HL-60 (cell line): ENCODE measurements around the gene ANTXR1.
A peak's percentile ranks its signal among the peaks of the same experiment; 100 is the strongest.

Experiments
- DNase-seq, 2 experiments: peaks; one replicate each; pipeline ENCODE4 v3.0.0-alpha.2; 2010 to 2020; ENCODE audit warnings: low read depth in 1 of 2, low spot score in 1 of 2
- H3K27ac ChIP-seq: fragments of 250-450 bp; sonication (Bioruptor Pico); replicated peaks from 2 replicates; pipeline ENCODE4 v1.5.1; 2020; ENCODE audit warnings: mild to moderate bottlenecking, moderate library complexity
- H3K27me3 ChIP-seq: fragments of 250-450 bp; sonication (Bioruptor Pico); 2 replicates; pipeline ENCODE4 v1.5.1; 2021; ENCODE audit warnings: mild to moderate bottlenecking, moderate library complexity; ENCODE audit not compliant: insufficient read depth, poor library complexity, severe bottlenecking
- H3K4me3 ChIP-seq: replicated peaks from 2 replicates; pipeline ENCODE4 v1.5.1; 2011; ENCODE audit warnings: mild to moderate bottlenecking, control low read depth, low read length; ENCODE audit not compliant: insufficient read depth
- CTCF ChIP-seq: IDR thresholded peaks from one replicate; pipeline ENCODE4 v1.5.1; 2011; ENCODE audit warnings: low read length, control low read depth, inconsistent platforms; ENCODE audit not compliant: insufficient read depth
- GABPA ChIP-seq: IDR thresholded peaks from 2 replicates; pipeline ENCODE4 v1.6.1; 2012; ENCODE audit warnings: low read depth
- POLR2AphosphoS5 ChIP-seq: IDR thresholded peaks from 2 replicates; pipeline ENCODE4 v1.6.1; 2012; ENCODE audit warnings: low read depth
- REST ChIP-seq: IDR thresholded peaks from 2 replicates; pipeline ENCODE4 v1.6.1; 2012; ENCODE audit warnings: low read depth; ENCODE audit not compliant: insufficient replicate concordance
- SPI1 ChIP-seq: IDR thresholded peaks from 2 replicates; pipeline ENCODE4 v1.6.1; 2012; ENCODE audit warnings: low read depth, mild to moderate bottlenecking, borderline replicate concordance

Gene ANTXR1

GRCh38 chr2:69260666-69261065 is 247.7 kb downstream of the ANTXR1 start:
- no peak overlapping the region for H3K27ac ChIP-seq
- no peak for DNase-seq
- no peaks in the 10 kb centered on the region for H3K27me3 ChIP-seq
- TF ChIP-seq GABPA (no peak), REST (no peak), SPI1 (no peak), POLR2AphosphoS5 (no peak), CTCF (no peak)
- H3K4me3 ChIP-seq = no peak overlapping the region

- no peak overlapping the region for H3K4me3 ChIP-seq
- no peaks in the 10 kb centered on the region for H3K27me3 ChIP-seq
- DNase-seq = no peak
- TF ChIP-seq SPI1 = no peak
- no peak for TF ChIP-seq CTCF
- TF ChIP-seq POLR2AphosphoS5 = no peak
- TF ChIP-seq GABPA = no peak
- TF ChIP-seq REST = no peak
- H3K27ac ChIP-seq = no peak overlapping the region
Measured at GRCh38 chr2:69269330-69269729, 256.4 kb downstream of the ANTXR1 start.

GRCh38 chr2:69271831-69272257 is 258.9 kb downstream of the ANTXR1 start:
- Histone ChIP-seq H3K27me3 (no peaks in the 10 kb centered on the region), H3K4me3 (no peak overlapping the region), H3K27ac (peak overlapping the region; percentile 6)
- peak; percentile 88 to 89 for DNase-seq
- TF ChIP-seq CTCF (no peak), SPI1 (peak; percentile 90), GABPA (no peak), REST (no peak), POLR2AphosphoS5 (no peak)
